ENCODE data around the gene RNF111.
"Not testable (repeated sequence)": the region's sequence is repeated elsewhere in the genome, so short reads cannot be mapped to it uniquely, and the experiment has no call there.

Gene RNF111

DNA sequence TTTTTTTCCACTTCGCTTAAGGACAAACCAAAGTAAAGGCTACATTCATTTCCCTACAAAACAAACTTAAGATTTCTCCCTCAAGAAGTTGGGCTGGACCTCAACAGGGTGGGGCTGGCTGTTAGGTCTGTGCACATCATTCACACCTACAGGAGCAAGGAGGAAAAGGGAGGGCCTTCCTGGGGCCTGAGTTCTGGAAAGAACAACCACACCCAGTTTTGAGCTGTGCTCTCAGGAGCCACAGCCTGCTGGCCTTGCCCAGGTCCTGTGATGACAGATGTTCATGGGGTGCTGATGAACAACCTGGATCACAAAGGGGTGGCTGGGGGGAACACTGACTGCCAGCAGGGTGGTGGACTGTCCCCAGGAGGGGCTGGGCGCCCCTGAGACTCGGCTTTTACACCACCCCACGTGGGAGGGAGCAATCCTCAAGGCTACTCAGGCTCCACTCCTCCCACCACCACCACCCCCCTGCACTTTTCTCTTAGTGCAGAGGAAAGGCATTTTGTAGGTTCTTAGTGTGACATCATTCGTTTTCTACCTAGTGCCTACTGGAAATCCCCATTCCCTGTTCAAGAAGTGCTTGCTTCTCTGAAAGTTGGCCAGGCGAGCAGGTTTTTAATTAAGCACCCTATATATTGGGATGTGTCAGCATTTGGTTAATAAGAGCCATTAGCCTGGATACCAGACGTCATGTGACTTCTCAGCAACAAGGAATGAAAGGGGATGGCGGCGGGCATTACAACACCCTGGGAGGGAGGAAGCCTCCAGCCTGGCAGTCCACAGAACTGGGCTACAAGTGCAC is 153.2 kb downstream of the RNF111 start:
- no peak for DNase-seq

- no peak for DNase-seq
These were observed 155.8 kb downstream of the RNF111 start for GRCh38 chr15:59143281-59143680.

DNA sequence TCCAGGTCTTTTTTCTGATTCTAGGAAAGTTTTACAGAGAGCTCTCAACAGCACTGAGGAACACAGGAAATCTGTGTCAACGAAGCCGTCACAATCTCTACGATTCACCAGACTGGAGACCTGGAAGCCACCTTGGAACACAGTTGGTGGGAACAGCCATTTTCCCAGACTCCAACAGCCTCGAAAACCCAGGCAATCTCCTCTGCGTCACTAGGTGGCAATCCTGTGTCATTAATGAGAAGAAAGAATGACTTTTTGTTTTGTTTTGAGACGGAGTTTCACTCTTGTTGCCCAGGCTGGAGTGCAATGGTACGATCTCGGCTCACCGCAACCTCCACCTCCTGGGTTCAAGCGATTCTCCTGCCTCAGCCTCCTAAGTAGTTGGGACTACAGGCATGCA is 157.1 kb downstream of the RNF111 start:
- not testable (repeated sequence) for DNase-seq

Measured in NCI-H1105 (cell line).